HUES6 (cell line): ENCODE data around the gene MGME1.

Experiments
- H3K27ac ChIP-seq: 2 replicates; pipeline ENCODE4 v1.7.0; 2013; ENCODE audit warnings: low read depth, mild to moderate bottlenecking, low read length, inconsistent platforms
- H3K27me3 ChIP-seq: 2 replicates; pipeline ENCODE4 v1.6.1; 2013; ENCODE audit warnings: low read length; ENCODE audit not compliant: control insufficient read depth, insufficient read depth
- H3K36me3 ChIP-seq: 2 replicates; pipeline ENCODE4 v1.6.1; 2013; ENCODE audit warnings: low read length; ENCODE audit not compliant: control insufficient read depth, insufficient read depth
- H3K4me1 ChIP-seq: 2 replicates; pipeline ENCODE4 v1.6.1; 2013; ENCODE audit warnings: low read length; ENCODE audit not compliant: control insufficient read depth, insufficient read depth
- H3K4me3 ChIP-seq: 2 replicates; pipeline ENCODE4 v1.5.1; 2013; ENCODE audit warnings: low read depth, low read length
- H3K9ac ChIP-seq: one replicate; pipeline ENCODE4 v1.6.1; 2013; ENCODE audit warnings: mild to moderate bottlenecking, low read length
- H3K9me3 ChIP-seq: 2 replicates; pipeline ENCODE4 v1.6.1; 2013; ENCODE audit warnings: low read depth, low read length; ENCODE audit not compliant: control insufficient read depth, insufficient read depth

Gene MGME1

DNA sequence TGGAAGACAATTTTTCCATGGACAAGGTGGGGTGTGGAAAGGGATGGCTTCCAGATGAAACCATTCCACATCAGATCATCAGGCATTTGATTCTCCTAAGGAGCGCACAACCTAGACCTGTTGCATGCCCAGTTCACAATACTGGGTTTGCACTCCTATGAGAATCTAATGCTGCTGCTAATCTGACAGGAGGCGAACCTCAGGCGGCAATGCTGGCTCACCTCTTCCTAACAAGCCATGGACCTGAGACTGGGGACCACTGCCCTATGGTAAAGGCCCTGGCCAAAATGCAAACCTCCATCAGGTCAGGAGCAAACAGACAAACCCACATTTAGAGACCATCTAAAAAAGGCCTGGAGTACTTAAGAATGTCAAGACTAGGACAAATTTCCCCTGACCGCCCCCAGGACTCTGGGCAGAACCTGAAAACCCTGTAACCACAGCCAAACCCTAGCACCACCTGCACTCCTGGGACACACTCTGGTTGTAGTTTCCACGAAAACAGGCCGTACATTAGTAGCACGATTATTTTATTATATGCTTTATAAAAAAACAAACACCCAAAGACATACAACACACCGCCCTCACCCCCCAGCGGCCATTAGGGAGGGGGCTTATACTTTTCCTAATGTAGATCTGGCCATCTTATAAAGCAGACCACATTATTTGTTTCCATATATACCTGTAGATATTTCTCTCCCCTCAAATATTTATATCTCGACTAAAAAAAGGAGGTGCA lies 27.6 kb upstream of the MGME1 start:
- Histone ChIP-seq H3K36me3 (peaks cover 57% of the 10 kb centered on the region), H3K27ac (no peak overlapping the region), H3K9ac (no peak overlapping the region)

GRCh38 chr20:17941826-17942196 lies 27.0 kb upstream of the MGME1 start:
- H3K27ac ChIP-seq: no peak overlapping the region
- H3K4me1 ChIP-seq: peaks cover 30% of the 10 kb centered on the region
- H3K9ac ChIP-seq: no peak overlapping the region
- no peaks in the 10 kb centered on the region for H3K9me3 ChIP-seq
- no peaks in the 10 kb centered on the region for H3K27me3 ChIP-seq
- H3K36me3 ChIP-seq: peaks cover 62% of the 10 kb centered on the region
- H3K4me3 ChIP-seq: no peak overlapping the region

More for the DNA sequence above, 27.6 kb upstream of the MGME1 start:
- Histone ChIP-seq H3K4me1 (peaks cover 36% of the 10 kb centered on the region), H3K27me3 (no peaks in the 10 kb centered on the region), H3K4me3 (no peak overlapping the region), H3K9me3 (no peaks in the 10 kb centered on the region)

DNA sequence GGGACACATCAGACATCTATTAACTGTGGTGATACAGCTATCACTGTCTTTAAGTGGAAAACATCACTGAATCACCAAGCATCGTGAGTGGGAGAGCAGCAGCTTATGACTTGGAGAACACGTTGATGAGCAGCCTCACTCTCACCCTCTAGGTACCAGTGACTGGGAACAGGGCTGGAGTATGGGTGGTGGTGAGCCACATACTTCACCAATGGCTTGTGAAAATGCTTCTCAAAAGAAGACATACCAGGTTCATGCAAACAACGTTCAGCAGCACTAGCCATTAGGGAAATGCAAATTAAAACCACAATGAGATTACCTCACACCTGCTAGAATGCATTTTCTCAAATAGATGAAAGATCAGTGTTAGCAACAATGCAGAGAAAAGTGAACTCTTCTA lies 25.5 kb upstream of the MGME1 start:
- Histone ChIP-seq H3K4me1 (peaks cover 24% of the 10 kb centered on the region), H3K9me3 (no peaks in the 10 kb centered on the region), H3K9ac (no peak overlapping the region), H3K27ac (no peak overlapping the region), H3K27me3 (no peaks in the 10 kb centered on the region), H3K4me3 (no peak overlapping the region), H3K36me3 (peaks cover 78% of the 10 kb centered on the region)

- Histone ChIP-seq H3K4me1 (peaks cover 9% of the 10 kb centered on the region), H3K4me3 (no peak overlapping the region), H3K27me3 (no peaks in the 10 kb centered on the region), H3K27ac (no peak overlapping the region), H3K9me3 (no peaks in the 10 kb centered on the region), H3K9ac (no peak overlapping the region), H3K36me3 (peaks cover 94% of the 10 kb centered on the region)
Observed at GRCh38 chr20:17944854-17945474, 23.9 kb upstream of the MGME1 start.

DNA sequence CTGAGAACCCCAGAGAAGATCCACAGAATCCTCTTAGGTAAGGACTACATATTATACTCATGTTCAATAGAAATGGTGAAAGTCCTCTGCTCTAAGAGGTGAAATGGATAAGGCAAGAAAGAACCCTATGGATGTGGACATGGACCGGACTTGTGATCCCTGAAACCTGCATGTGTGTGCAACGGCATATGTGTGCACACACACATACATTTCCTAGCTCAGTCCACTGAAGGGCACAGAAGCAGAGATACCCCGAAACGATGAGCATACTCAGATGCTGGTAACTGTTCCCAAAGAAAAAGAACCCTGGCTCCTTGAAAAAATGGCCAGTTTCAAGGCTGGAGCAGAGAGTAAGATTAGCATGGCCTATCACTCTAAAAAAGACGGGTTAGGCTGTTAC lies 22.8 kb upstream of the MGME1 start:
- no peak overlapping the region for H3K9ac ChIP-seq
- peaks cover 99% of the 10 kb centered on the region for H3K36me3 ChIP-seq
- H3K27me3 ChIP-seq: no peaks in the 10 kb centered on the region
- H3K9me3 ChIP-seq: no peaks in the 10 kb centered on the region
- H3K27ac ChIP-seq: no peak overlapping the region
- H3K4me1 ChIP-seq: no peaks in the 10 kb centered on the region
- no peak overlapping the region for H3K4me3 ChIP-seq

- no peaks in the 10 kb centered on the region for H3K4me1 ChIP-seq
- H3K27ac ChIP-seq: no peak overlapping the region
Observed at GRCh38 chr20:17946572-17947473, 22.0 kb upstream of the MGME1 start.

DNA sequence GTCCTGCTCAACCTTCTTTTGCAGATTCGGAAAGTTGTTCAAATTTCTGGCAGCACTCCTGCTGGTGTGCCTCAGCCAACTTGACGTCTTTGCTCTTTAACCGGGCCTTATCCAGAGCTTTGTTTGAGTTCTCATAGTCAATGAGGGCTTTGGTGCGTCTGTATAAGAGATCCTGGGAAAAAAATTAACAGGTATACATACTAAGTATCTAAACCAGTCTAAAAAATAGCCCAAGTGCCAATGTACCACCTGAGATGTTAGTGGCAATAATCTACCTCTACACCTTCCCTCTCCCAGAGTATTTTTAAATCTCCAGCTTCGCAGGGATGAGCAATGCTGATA lies 21.4 kb upstream of the MGME1 start:
- Histone ChIP-seq H3K4me1 (no peaks in the 10 kb centered on the region), H3K4me3 (no peak overlapping the region), H3K36me3 (peaks cover 98% of the 10 kb centered on the region), H3K27ac (no peak overlapping the region), H3K9me3 (no peaks in the 10 kb centered on the region), H3K9ac (no peak overlapping the region), H3K27me3 (no peaks in the 10 kb centered on the region)

More at GRCh38 chr20:17946572-17947473, 22.0 kb upstream of the MGME1 start:
- Histone ChIP-seq H3K9me3 (no peaks in the 10 kb centered on the region), H3K9ac (no peak overlapping the region), H3K4me3 (no peak overlapping the region), H3K27me3 (no peaks in the 10 kb centered on the region), H3K36me3 (peaks cover 99% of the 10 kb centered on the region)

DNA sequence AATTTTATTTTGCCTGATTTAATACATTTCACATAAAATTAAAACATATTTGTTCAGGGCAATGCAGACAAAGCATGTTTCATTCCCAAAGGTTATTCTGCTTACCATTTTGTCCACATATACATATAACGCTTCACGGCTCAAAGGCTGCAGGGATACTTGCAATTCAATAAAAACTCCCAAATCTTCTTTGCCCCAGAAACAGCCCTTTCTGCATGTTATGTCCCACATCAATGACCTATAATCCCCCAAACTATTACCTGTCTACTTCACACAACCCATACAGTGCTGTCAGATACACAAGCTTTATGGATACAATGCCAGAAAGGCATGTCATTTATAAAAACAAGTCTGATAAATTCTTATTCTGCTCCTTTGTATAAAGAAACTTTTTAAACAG lies 20.4 kb upstream of the MGME1 start:
- H3K9me3 ChIP-seq: no peaks in the 10 kb centered on the region
- H3K4me1 ChIP-seq: no peaks in the 10 kb centered on the region
- H3K27me3 ChIP-seq: no peaks in the 10 kb centered on the region
- no peak overlapping the region for H3K9ac ChIP-seq
- H3K4me3 ChIP-seq: no peak overlapping the region
- no peak overlapping the region for H3K27ac ChIP-seq
- peaks cover 98% of the 10 kb centered on the region for H3K36me3 ChIP-seq

- no peak overlapping the region for H3K27ac ChIP-seq
- peaks cover 99% of the 10 kb centered on the region for H3K36me3 ChIP-seq
- no peaks in the 10 kb centered on the region for H3K9me3 ChIP-seq
- no peaks in the 10 kb centered on the region for H3K27me3 ChIP-seq
- H3K9ac ChIP-seq: no peak overlapping the region
- H3K4me3 ChIP-seq: no peak overlapping the region
- H3K4me1 ChIP-seq: no peaks in the 10 kb centered on the region
Observed at GRCh38 chr20:17949899-17950298, 18.9 kb upstream of the MGME1 start.

GRCh38 chr20:17950670-17951069 lies 18.1 kb upstream of the MGME1 start:
- Histone ChIP-seq H3K9ac (no peak overlapping the region), H3K27me3 (no peaks in the 10 kb centered on the region), H3K4me3 (no peak overlapping the region), H3K9me3 (no peaks in the 10 kb centered on the region), H3K27ac (no peak overlapping the region), H3K36me3 (peaks cover 99% of the 10 kb centered on the region), H3K4me1 (no peaks in the 10 kb centered on the region)

DNA sequence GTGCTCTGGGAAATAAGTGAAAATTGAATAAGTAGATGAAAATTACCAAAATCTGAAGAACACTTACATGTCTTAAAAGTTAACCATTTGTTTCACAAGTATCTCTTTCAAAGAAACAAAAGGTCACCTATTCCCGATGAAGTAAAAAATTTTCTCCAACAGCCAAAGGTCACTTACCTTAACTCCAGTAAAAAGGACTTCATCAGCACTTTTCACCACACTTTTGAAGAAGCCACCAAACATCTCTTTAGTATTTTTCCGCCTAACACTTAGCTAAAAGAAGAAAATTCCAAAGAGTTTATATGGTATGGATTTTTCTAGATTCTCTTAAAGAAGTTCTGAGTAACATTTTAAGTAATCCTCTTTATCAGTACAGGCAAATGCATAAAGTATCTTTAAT lies 17.5 kb upstream of the MGME1 start:
- Histone ChIP-seq H3K4me3 (no peak overlapping the region), H3K4me1 (no peaks in the 10 kb centered on the region), H3K27me3 (no peaks in the 10 kb centered on the region), H3K9ac (no peak overlapping the region), H3K9me3 (no peaks in the 10 kb centered on the region), H3K36me3 (peaks cover 99% of the 10 kb centered on the region), H3K27ac (no peak overlapping the region)
